GM21619 (cell line): ENCODE results near the gene EP400.

Experiments used
- ATAC-seq: cut with Tn5 transposase; IDR thresholded peaks from one replicate; pipeline ENCODE4 v1.9.1; 2021; ENCODE audit not compliant: unreplicated experiment

EP400 gene

GRCh38 chr12:131927110-131928079 lies 22.3 kb upstream of the EP400 start:
- no peak for ATAC-seq

- ATAC-seq, result peak; percentile 3
These were observed 21.5 kb upstream of the EP400 start for GRCh38 chr12:131928080-131928710.

GRCh38 chr12:131928711-131929580 lies 20.8 kb upstream of the EP400 start, which contains the start of gene PUS1:
TSS of gene PUS1 (plus strand) at chr12:131929276. CDS start at chr12:131929723, 447 bp downstream.
- ATAC-seq, result peak; percentile 57

GRCh38 chr12:131929581-131930456 lies 19.9 kb upstream of the EP400 start:
- ATAC-seq, result no peak

- ATAC-seq, result no peak
These were observed 19.2 kb upstream of the EP400 start for GRCh38 chr12:131930510-131930909.

- ATAC-seq, result no peak
These were observed 16.4 kb upstream of the EP400 start for GRCh38 chr12:131933387-131933786.

- ATAC-seq, result no peak
These were observed 15.2 kb upstream of the EP400 start for GRCh38 chr12:131934535-131934934.

GRCh38 chr12:131938082-131938481 lies 11.7 kb upstream of the EP400 start:
- no peak for ATAC-seq

- ATAC-seq, result no peak
These were observed 10.7 kb upstream of the EP400 start for GRCh38 chr12:131939007-131939406.

- no peak for ATAC-seq
These were observed 9.6 kb upstream of the EP400 start for GRCh38 chr12:131940141-131940547.

- ATAC-seq, result no peak
These were observed 8.4 kb upstream of the EP400 start for GRCh38 chr12:131941116-131941986.

GRCh38 chr12:131941987-131942341 lies 7.8 kb upstream of the EP400 start:
- no peak for ATAC-seq

- ATAC-seq, result no peak
These were observed 7.1 kb upstream of the EP400 start for GRCh38 chr12:131942671-131943070.

- ATAC-seq, result no peak
These were observed 6.4 kb upstream of the EP400 start for GRCh38 chr12:131943389-131943788.

GRCh38 chr12:131943876-131944275 lies 5.9 kb upstream of the EP400 start:
- ATAC-seq, result no peak

- ATAC-seq, result no peak
These were observed 5.0 kb upstream of the EP400 start for GRCh38 chr12:131944601-131945251.

GRCh38 chr12:131946757-131947156 lies 3.0 kb upstream of the EP400 start:
- ATAC-seq, result no peak

GRCh38 chr12:131947482-131948027 lies 2.2 kb upstream of the EP400 start:
- ATAC-seq, result no peak
